Naive B cell (primary cell): ENCODE measurements around the gene HS6ST1. TPM values are rescaled to one million over a fixed set of nuclear protein-coding genes. Genes with fewer than 3 reads are reported as not detected.

Experiments used
- ATAC-seq, 2 donors: fragments of 150-1000 bp; cut with Tn5 transposase; 2 replicates each; pipeline ENCODE4 v1.10.0; 2021; ENCODE audit warnings: low read depth in 2 of 2, mild to moderate bottlenecking in 2 of 2, moderate library complexity in 2 of 2
- DNase-seq: peaks from one replicate; pipeline ENCODE4 v3.0.0; 2022
- H3K27ac Mint-ChIP-seq, 6 donors: one replicate each; pipeline ENCODE4 v1.8.0; 2020 to 2022; ENCODE audit warnings: mild to moderate bottlenecking in 6 of 6, mixed read lengths in 6 of 6, moderate library complexity in 5 of 6, inconsistent platforms in 2 of 6
- H3K27me3 Mint-ChIP-seq, 3 donors: one replicate each; pipeline ENCODE4 v1.8.0; 2021 to 2022; ENCODE audit warnings: mixed read lengths in 3 of 3, mild to moderate bottlenecking in 1 of 3
- H3K36me3 Mint-ChIP-seq, 2 donors: one replicate each; pipeline ENCODE4 v1.8.0; 2020 to 2022; ENCODE audit warnings: mixed read lengths in 2 of 2, inconsistent platforms in 1 of 2, mild to moderate bottlenecking in 1 of 2
- H3K4me1 Mint-ChIP-seq, 3 donors: one replicate each; pipeline ENCODE4 v1.8.0; 2020 to 2022; ENCODE audit warnings: mixed read lengths in 3 of 3, inconsistent platforms in 1 of 3, mild to moderate bottlenecking in 1 of 3, moderate library complexity in 1 of 3
- H3K4me3 Mint-ChIP-seq, 8 donors: one replicate each; pipeline ENCODE4 v1.8.0; 2020 to 2022; ENCODE audit warnings: mild to moderate bottlenecking in 8 of 8, mixed read lengths in 8 of 8, moderate library complexity in 8 of 8, inconsistent platforms in 2 of 8
- H3K9me3 Mint-ChIP-seq, 7 donors: one replicate each; pipeline ENCODE4 v1.8.0; 2020 to 2022; ENCODE audit warnings: mixed read lengths in 7 of 7, mild to moderate bottlenecking in 5 of 7, inconsistent platforms in 2 of 7, moderate library complexity in 1 of 7
- polyA plus RNA-seq, 6 donors: library from polyadenylated mRNA; unstranded; fragments of 300-500 nt; fragmentation: Illumina TruSeq; gene quantifications; one replicate each; pipeline ENCODE4 v1.2.3, GENCODE V29; 2021; ENCODE audit warnings: low read depth in 6 of 6

Gene HS6ST1
- polyA plus RNA-seq, 6 donors from 2014 or later: 3.3 to 11.5 (median 6.8) TPM

DNA sequence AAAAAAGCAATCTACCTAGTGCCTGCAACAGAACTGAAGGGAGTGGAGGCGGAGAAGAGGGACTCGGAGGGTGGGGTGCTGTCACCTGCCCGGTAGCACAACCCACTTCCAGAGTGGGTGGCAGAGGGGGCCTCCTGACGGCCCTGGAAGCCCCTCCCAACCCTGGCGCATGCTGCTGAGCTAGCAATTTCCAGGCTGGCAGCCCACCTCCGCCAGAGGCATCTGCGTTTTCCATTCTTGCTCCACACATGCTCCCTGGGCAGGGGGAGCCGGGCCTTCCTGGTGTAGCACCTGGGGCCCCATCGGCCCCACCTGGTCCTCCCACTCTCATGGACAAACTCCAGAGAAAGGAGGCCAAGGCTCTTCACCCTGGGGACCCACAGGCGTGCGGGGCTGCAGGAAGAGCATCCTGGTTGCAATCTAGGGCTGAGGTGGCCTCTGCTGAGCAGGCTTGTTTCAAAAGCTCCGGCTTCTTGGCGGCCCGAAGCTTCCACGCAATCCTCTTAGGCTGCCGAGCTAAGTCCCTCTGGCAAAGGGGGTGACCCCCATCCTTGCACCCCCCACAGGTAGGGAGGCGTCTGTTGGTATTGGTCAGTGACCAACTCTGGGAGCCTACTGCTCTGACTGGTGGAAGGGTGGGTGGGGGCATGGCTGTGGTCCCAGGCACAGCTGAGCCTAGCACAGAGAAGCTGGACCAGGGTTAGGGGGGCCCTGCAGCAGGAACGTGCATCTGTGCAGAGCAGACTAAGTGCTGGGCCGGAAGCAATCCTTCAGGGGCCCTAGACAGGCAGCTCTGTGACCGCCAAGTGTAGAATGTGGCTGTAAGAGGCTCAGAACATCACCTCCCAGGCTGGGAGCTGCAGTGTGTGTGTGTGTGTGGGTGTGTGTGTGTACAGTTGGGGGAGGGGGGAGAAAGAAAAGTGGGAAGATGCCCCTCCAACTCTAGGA is 2.6 kb downstream of the HS6ST1 start:
- Mint-ChIP-seq H3K27me3 (no peaks in the 10 kb centered on the region), H3K4me3 (peak overlapping the region; percentile 84 to 99 (median 93)), H3K9me3 (no peaks in the 10 kb centered on the region), H3K36me3 (no peaks in the 10 kb centered on the region), H3K27ac (peak overlapping the region in 3 of 6 donors; percentile 24 to 70 (median 69)), H3K4me1 (peaks cover 40 to 67% (median 56%) of the 10 kb centered on the region in 3 donors)
- DNase-seq: no peak
- no peak for ATAC-seq

DNA sequence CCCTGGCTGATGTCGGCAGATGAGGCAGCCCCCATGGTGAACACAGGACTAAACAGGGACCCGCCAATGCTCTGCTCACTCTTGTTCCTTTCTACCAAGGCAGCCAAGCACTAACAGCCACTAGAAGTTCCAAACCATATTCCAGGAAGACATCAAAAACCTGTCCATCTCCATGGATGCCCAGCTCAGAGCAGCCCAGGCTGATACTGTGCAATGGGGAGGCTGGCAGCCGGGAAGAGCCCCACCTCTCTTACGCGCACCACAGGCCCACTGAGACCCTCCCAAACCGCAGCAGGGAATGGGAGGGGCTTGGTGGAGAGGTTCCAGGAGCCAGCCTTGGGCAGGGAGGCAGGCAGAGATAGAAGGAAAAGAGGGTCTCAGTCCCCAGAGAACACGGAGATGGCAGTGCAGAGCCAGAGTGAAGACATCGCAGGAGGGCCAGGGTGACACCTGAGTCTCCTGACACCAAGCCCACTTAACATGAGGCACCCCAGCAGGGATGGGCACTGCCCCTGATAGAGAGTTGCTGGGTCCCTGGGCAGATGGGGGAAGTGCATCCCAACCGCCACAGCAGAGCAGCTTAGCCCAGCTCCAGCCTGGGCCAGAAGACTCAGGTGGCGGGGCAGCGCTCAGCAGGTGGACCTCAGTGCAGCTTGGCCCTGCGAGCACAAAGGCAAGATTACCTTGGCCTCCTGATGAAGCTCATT is 3.4 kb downstream of the HS6ST1 start:
- Mint-ChIP-seq H3K27ac (peak overlapping the region in 2 of 6 donors; percentile 24 to 44), H3K4me3 (peak overlapping the region in 7 of 8 donors; percentile 38 to 84 (median 53)), H3K4me1 (peaks cover 43 to 67% (median 56%) of the 10 kb centered on the region in 3 donors), H3K36me3 (no peaks in the 10 kb centered on the region), H3K9me3 (no peaks in the 10 kb centered on the region), H3K27me3 (no peaks in the 10 kb centered on the region)
- DNase-seq: no peak
- ATAC-seq: no peak

DNA sequence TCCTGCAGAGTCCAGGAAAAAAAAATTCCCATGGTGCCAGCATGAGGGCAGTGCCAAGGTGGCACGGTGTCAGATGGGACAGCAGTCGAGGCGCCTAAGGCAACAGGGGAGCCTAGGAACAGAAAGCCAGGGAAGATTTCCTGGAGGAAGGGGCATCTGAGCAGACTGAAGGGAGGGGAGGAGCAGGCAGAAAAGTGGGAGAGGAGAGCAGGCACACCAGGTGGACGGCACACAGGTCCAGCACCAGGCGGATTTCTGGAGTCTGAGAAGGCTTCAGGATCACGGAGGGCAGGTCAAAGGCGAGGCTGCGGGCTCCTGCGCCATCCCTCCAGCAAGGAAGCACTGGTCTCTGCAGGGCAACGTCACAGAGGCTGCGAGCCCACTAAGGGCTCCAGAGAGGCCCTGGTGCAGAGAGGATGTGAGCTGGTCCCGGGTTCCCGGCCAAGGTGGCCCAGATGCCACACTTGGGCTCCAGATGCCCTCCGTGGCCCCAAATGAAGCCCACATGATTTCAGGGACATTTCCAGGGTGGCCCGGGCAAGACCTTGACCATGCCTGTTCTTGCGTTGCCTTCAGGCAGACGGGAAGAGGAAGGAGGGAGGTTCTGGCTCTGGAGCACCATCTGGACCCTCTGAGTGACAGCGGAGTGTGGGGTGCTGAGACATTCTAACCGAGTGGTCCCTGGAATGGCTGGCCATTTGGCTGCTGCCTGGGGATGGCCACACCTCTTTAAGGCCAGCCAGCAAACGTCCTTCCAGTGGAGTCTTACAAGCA is 4.1 kb downstream of the HS6ST1 start:
- H3K4me1 Mint-ChIP-seq: peaks cover 44 to 69% (median 62%) of the 10 kb centered on the region in 3 donors
- ATAC-seq: no peak
- no peak for DNase-seq
- no peaks in the 10 kb centered on the region for H3K27me3 Mint-ChIP-seq
- no peaks in the 10 kb centered on the region for H3K36me3 Mint-ChIP-seq
- H3K27ac Mint-ChIP-seq: peak overlapping the region in 2 of 6 donors; percentile 18 to 24
- H3K9me3 Mint-ChIP-seq: no peaks in the 10 kb centered on the region
- peak overlapping the region in 4 of 8 donors; percentile 7 to 55 (median 25) for H3K4me3 Mint-ChIP-seq

GRCh38 chr2:128313931-128314347 is 4.7 kb downstream of the HS6ST1 start:
- H3K9me3 Mint-ChIP-seq: no peaks in the 10 kb centered on the region
- H3K4me1 Mint-ChIP-seq: peaks cover 43 to 71% (median 63%) of the 10 kb centered on the region in 3 donors
- no peak overlapping the region for H3K27ac Mint-ChIP-seq
- no peak for DNase-seq
- H3K4me3 Mint-ChIP-seq: peak overlapping the region in 4 of 8 donors; percentile 7 to 55 (median 36)
- H3K27me3 Mint-ChIP-seq: no peaks in the 10 kb centered on the region
- no peaks in the 10 kb centered on the region for H3K36me3 Mint-ChIP-seq
- ATAC-seq: no peak

DNA sequence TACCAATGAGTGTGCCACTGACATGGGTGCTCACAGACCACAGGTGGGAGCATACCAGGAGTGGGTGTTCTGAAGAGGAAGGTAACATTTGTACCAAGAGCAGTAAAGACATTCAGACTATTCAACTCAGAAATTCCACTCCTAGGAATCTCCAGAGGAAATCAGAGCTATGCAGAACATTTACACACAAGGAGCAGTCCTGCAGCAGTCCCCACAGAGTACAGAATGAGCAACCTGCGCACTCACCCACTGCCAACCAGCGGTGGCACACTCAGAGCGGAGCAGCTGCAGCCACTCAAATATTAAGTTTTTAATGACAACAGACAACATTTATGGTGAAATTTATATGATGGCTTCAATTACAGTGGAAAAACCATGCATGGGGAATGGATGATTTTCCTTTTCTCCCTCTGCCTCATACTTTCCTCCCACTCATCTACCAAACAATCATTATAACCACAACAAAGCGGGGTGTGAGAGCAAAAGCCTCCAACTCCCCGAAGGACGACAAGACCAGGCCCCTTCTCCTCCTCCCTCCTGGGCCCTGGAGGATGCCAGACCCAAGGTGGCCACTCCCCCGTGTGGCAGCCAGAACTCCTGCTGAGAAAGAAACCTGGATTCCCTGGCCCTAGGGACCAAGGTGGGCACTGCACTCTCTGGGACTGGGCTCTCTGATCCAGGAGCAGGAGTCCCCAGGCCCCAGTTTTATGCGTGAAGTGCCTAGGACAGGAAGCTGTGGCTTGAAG is 5.4 kb downstream of the HS6ST1 start:
- peak overlapping the region in 1 of 6 donors; percentile 80 for H3K27ac Mint-ChIP-seq
- ATAC-seq (no peak), DNase-seq (no peak)
- H3K9me3 Mint-ChIP-seq: no peaks in the 10 kb centered on the region
- H3K27me3 Mint-ChIP-seq: no peaks in the 10 kb centered on the region
- H3K36me3 Mint-ChIP-seq: no peaks in the 10 kb centered on the region
- peak overlapping the region in 2 of 8 donors; percentile 5 to 18 for H3K4me3 Mint-ChIP-seq
- H3K4me1 Mint-ChIP-seq: peaks cover 43 to 75% (median 66%) of the 10 kb centered on the region in 3 donors

- DNase-seq: no peak
- Mint-ChIP-seq H3K9me3 (no peaks in the 10 kb centered on the region), H3K4me1 (peaks cover 48 to 81% (median 73%) of the 10 kb centered on the region in 3 donors), H3K36me3 (no peaks in the 10 kb centered on the region), H3K27ac (no peak overlapping the region), H3K27me3 (no peaks in the 10 kb centered on the region), H3K4me3 (no peak overlapping the region)
- ATAC-seq: no peak
Measured at GRCh38 chr2:128312411-128312810, 6.3 kb downstream of the HS6ST1 start.

DNA sequence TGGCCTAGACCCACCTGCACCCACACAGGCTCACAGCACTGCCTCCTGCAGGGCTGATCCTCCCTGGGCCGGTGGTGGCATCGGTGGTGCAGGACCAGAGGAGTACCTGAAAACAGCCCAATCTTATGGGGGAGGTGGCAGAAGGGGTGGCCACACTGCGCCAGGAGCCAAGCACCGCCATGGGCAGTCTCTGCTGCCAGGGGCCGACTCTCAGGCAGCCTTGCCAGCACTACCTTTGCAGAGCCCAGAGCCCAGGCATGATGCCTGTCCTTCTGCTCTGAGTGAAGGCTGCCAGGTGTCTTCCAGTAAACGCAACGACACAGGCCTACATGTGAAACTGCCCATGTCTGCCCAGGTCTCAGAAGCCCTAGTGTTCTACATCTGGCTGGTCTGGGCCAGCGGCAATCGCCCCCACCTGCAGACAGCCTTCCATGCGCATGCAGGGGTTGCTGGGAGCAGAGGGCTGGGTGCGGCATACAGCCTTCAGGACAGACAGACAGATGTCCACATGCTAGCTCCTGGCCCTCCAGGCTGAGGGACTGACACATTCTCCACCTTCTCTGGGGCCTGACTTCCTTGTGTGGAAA is 6.8 kb downstream of the HS6ST1 start:
- DNase-seq (no peak), ATAC-seq (no peak)
- peaks cover 49 to 79% (median 73%) of the 10 kb centered on the region in 3 donors for H3K4me1 Mint-ChIP-seq
- no peak overlapping the region for H3K4me3 Mint-ChIP-seq
- no peaks in the 10 kb centered on the region for H3K27me3 Mint-ChIP-seq
- H3K27ac Mint-ChIP-seq: no peak overlapping the region
- H3K9me3 Mint-ChIP-seq: no peaks in the 10 kb centered on the region
- no peaks in the 10 kb centered on the region for H3K36me3 Mint-ChIP-seq

GRCh38 chr2:128311216-128311754 is 7.4 kb downstream of the HS6ST1 start:
- Mint-ChIP-seq H3K9me3 (no peaks in the 10 kb centered on the region), H3K36me3 (no peaks in the 10 kb centered on the region), H3K27me3 (no peaks in the 10 kb centered on the region), H3K27ac (no peak overlapping the region), H3K4me1 (peaks cover 43 to 77% (median 73%) of the 10 kb centered on the region in 3 donors), H3K4me3 (no peak overlapping the region)
- no peak for DNase-seq
- ATAC-seq: no peak

GRCh38 chr2:128310761-128311160 is 7.9 kb downstream of the HS6ST1 start:
- Mint-ChIP-seq H3K4me3 (no peak overlapping the region), H3K9me3 (no peaks in the 10 kb centered on the region), H3K36me3 (no peaks in the 10 kb centered on the region), H3K27ac (no peak overlapping the region), H3K4me1 (peaks cover 43 to 77% (median 76%) of the 10 kb centered on the region in 3 donors), H3K27me3 (no peaks in the 10 kb centered on the region)
- no peak for ATAC-seq
- no peak for DNase-seq

GRCh38 chr2:128310094-128310716 is 8.5 kb downstream of the HS6ST1 start:
- H3K27me3 Mint-ChIP-seq: no peaks in the 10 kb centered on the region

GRCh38 chr2:128309280-128310093 is 9.2 kb downstream of the HS6ST1 start:
- Mint-ChIP-seq H3K36me3 (no peaks in the 10 kb centered on the region), H3K9me3 (no peaks in the 10 kb centered on the region), H3K27ac (peak overlapping the region in 1 of 6 donors; percentile 49), H3K4me3 (peak overlapping the region in 3 of 8 donors; percentile 21 to 51 (median 35)), H3K27me3 (no peaks in the 10 kb centered on the region), H3K4me1 (peaks cover 41 to 71% (median 68%) of the 10 kb centered on the region in 3 donors)
- ATAC-seq: no peak
- no peak for DNase-seq

More at GRCh38 chr2:128310094-128310716, 8.5 kb downstream of the HS6ST1 start:
- Mint-ChIP-seq H3K9me3 (no peaks in the 10 kb centered on the region), H3K27ac (no peak overlapping the region), H3K4me3 (peak overlapping the region in 1 of 8 donors; percentile 35), H3K4me1 (peaks cover 45 to 77% (median 75%) of the 10 kb centered on the region in 3 donors), H3K36me3 (no peaks in the 10 kb centered on the region)
- DNase-seq (no peak), ATAC-seq (no peak)
